Colonic mucosa (tissue), 4 donors: Measurements from ENCODE around the gene ISYNA1. TPM values are rescaled to one million over a fixed set of nuclear protein-coding genes. Genes with fewer than 3 reads are reported as not detected.

Experiments used
- DNase-seq: peaks from one replicate; pipeline ENCODE4 v3.0.0-alpha.2; 2020
- H3K27ac ChIP-seq: fragments of 200-600 bp; one replicate; pipeline ENCODE4 v1.8.0; 2021
- H3K27me3 ChIP-seq: fragments of 200-600 bp; one replicate; pipeline ENCODE4 v1.8.0; 2021
- H3K36me3 ChIP-seq: fragments of 200-600 bp; one replicate; pipeline ENCODE4 v1.8.0; 2021
- H3K4me1 ChIP-seq: fragments of 200-600 bp; one replicate; pipeline ENCODE4 v1.8.0; 2021; ENCODE audit warnings: mild to moderate bottlenecking
- H3K4me3 ChIP-seq: fragments of 200-600 bp; one replicate; pipeline ENCODE4 v1.8.0; 2021
- H3K9ac ChIP-seq, 2 donors: one replicate each; pipeline ENCODE4 v1.7.0; 2013; ENCODE audit warnings: control low read depth in 2 of 2, low read depth in 2 of 2, low read length in 2 of 2
- H3K9me3 ChIP-seq: fragments of 200-600 bp; one replicate; pipeline ENCODE4 v1.8.0; 2021
- CTCF ChIP-seq: fragments of 200-600 bp; IDR thresholded peaks from one replicate; pipeline ENCODE4 v1.8.0; 2022; ENCODE audit warnings: antibody characterized with exemption, mild to moderate bottlenecking
- intact Hi-C: fragments of 100-400 bp; cut with DNase I; formaldehyde crosslinking; loops from one replicate; pipeline ENCODE4 v1.14.1; 2022
- total RNA-seq, 2 donors: library from RNA; stranded (reverse); fragmentation: NEBNext Ultra II Directional in 1 of 2; extraction: Animal tissue kit (Norgen Biotek cat#: 25700) in 1 of 2; gene quantifications; one replicate each; pipeline ENCODE4 v1.2.1, GENCODE V29; 2021
- donor health status: healthy.
- donor health status: DM: no; HTN: no; CAD: no.
- donor health status: DM: no; HTN: no; CAD: no.

Gene ISYNA1
- total RNA-seq, 2 donors from 2014 or later: 17.7 to 25.7 TPM

- no peak for TF ChIP-seq CTCF
- Histone ChIP-seq H3K36me3 (no peaks in the 10 kb centered on the region), H3K27ac (no peak overlapping the region), H3K27me3 (peaks cover 10% of the 10 kb centered on the region), H3K4me1 (peaks cover 6% of the 10 kb centered on the region), H3K9ac (no peak overlapping the region), H3K9me3 (no peaks in the 10 kb centered on the region), H3K4me3 (no peak overlapping the region)
- peak; percentile 62 for DNase-seq
- intact Hi-C loops: no loop called here
Measured at GRCh38 chr19:18399008-18399407, 38.9 kb downstream of the ISYNA1 start.

- no peak for TF ChIP-seq CTCF
- H3K4me1 ChIP-seq: peaks cover 6% of the 10 kb centered on the region
- no peak within 1 kb of the TSS for H3K27ac ChIP-seq
- peaks cover 10% of the 10 kb centered on the region for H3K27me3 ChIP-seq
- peak within 1 kb of the TSS; percentile 33 for H3K4me3 ChIP-seq
- peak within 1 kb of the TSS; percentile 50 to 55 for H3K9ac ChIP-seq
- DNase-seq: no peak
- no peaks in the 10 kb centered on the region for H3K36me3 ChIP-seq
- intact Hi-C loops: no loop called here
- H3K9me3 ChIP-seq: no peaks in the 10 kb centered on the region
Measured at GRCh38 chr19:18397242-18398202, 40.4 kb downstream of the ISYNA1 start, which contains the start of gene LRRC25. Gene LRRC25 (minus strand): TSS chr19:18397622. CDS start chr19:18396963, 659 bp downstream.

GRCh38 chr19:18396471-18397241 is 41.3 kb downstream of the ISYNA1 start:
- Histone ChIP-seq H3K9ac (peak overlapping the region; percentile 50 to 55), H3K27ac (no peak overlapping the region), H3K9me3 (no peaks in the 10 kb centered on the region), H3K4me1 (peaks cover 6% of the 10 kb centered on the region), H3K4me3 (peak overlapping the region; percentile 33), H3K27me3 (peaks cover 10% of the 10 kb centered on the region), H3K36me3 (no peaks in the 10 kb centered on the region)
- DNase-seq: no peak
- intact Hi-C loops: no loop called here
- no peak for TF ChIP-seq CTCF

- Histone ChIP-seq H3K27me3 (peaks cover 10% of the 10 kb centered on the region), H3K4me1 (peaks cover 6% of the 10 kb centered on the region), H3K27ac (no peak overlapping the region), H3K4me3 (peak overlapping the region; percentile 4), H3K9me3 (no peaks in the 10 kb centered on the region), H3K9ac (peak overlapping the region in 1 of 2 donors; percentile 12), H3K36me3 (no peaks in the 10 kb centered on the region)
- intact Hi-C loops: no loop called here
- TF ChIP-seq CTCF: no peak
- no peak for DNase-seq
Measured at GRCh38 chr19:18393836-18394235, 44.1 kb downstream of the ISYNA1 start.

- no peaks in the 10 kb centered on the region for H3K9me3 ChIP-seq
- DNase-seq: no peak
- no peak overlapping the region for H3K9ac ChIP-seq
- H3K27ac ChIP-seq: no peak overlapping the region
- peaks cover 10% of the 10 kb centered on the region for H3K27me3 ChIP-seq
- peaks cover 6% of the 10 kb centered on the region for H3K4me1 ChIP-seq
- H3K4me3 ChIP-seq: no peak overlapping the region
- TF ChIP-seq CTCF: no peak
- no peaks in the 10 kb centered on the region for H3K36me3 ChIP-seq
- intact Hi-C loops: no loop called here
Measured at GRCh38 chr19:18392926-18393325, 45.0 kb downstream of the ISYNA1 start.
